Panc1 (cell line): Measurements from ENCODE around the gene FAM81A. TPM values are rescaled to one million over a fixed set of nuclear protein-coding genes. Genes with fewer than 3 reads are reported as not detected.

Source experiments
- ATAC-seq: fragments of 200-7000 bp; cut with Tn5 transposase; 2 replicates; pipeline ENCODE4 v1.9.1; 2020; ENCODE audit warnings: mild to moderate bottlenecking, moderate library complexity
- BruUV-seq: library from RNA; stranded (reverse); fragments of 400-500 nt; replicated peaks from 2 replicates; lab custom pipeline; 2021; lab: Mats Ljungman, UMichigan
- CTCF ChIA-PET: fragments of 300-600 bp; sonication (Branson Sonifier 250); formaldehyde crosslinking; loops from one replicate; lab custom pipeline; 2022; ENCODE audit warnings: antibody characterized with exemption; lab: Charles Lee
- POLR2A ChIA-PET: fragments of 300-600 bp; sonication (Branson Sonifier 250); formaldehyde crosslinking; loops from one replicate; lab custom pipeline; 2022; ENCODE audit warnings: antibody characterized with exemption; lab: Charles Lee
- DNase-seq: peaks from one replicate; pipeline ENCODE4 v3.0.0-alpha.2; 2010; ENCODE audit warnings: low read depth, low spot score
- H3K27ac ChIP-seq: 2 replicates; pipeline ENCODE4 v1.5.1; 2011; ENCODE audit warnings: mild to moderate bottlenecking, low read length, inconsistent platforms
- H3K27me3 ChIP-seq: fragments of 200-500 bp; sonication (Bioruptor generic); 2 replicates; pipeline ENCODE4 v1.6.0; 2014; ENCODE audit warnings: low read length, inconsistent platforms; ENCODE audit not compliant: control insufficient read depth, insufficient read depth
- H3K36me3 ChIP-seq: fragments of 200-500 bp; sonication (Bioruptor generic); 2 replicates; pipeline ENCODE4 v1.5.1; 2014; ENCODE audit warnings: inconsistent platforms, mild to moderate bottlenecking, low read length, moderate library complexity; ENCODE audit not compliant: control insufficient read depth, insufficient read depth
- H3K4me1 ChIP-seq: 2 replicates; pipeline ENCODE4 v1.5.1; 2011; ENCODE audit warnings: inconsistent platforms, mild to moderate bottlenecking, low read length, moderate library complexity; ENCODE audit not compliant: control insufficient read depth, insufficient read depth
- H3K4me3 ChIP-seq, 2 experiments: 2 replicates each; pipeline ENCODE4 v1.5.1; 2011 to 2012; ENCODE audit warnings: low read depth in 2 of 2, low read length in 2 of 2, mild to moderate bottlenecking in 2 of 2, inconsistent platforms in 1 of 2, moderate library complexity in 1 of 2
- H3K9me3 ChIP-seq: fragments of 200-500 bp; sonication (Bioruptor generic); 2 replicates; pipeline ENCODE4 v1.5.1; 2014; ENCODE audit warnings: low read depth, mild to moderate bottlenecking, inconsistent platforms, low read length, moderate library complexity; ENCODE audit not compliant: control insufficient read depth, insufficient read depth
- POLR2AphosphoS5 ChIP-seq: IDR thresholded peaks from 2 replicates; pipeline ENCODE4 v1.6.1; 2012; ENCODE audit warnings: mild to moderate bottlenecking, low read depth, low read length, moderate library complexity
- SIN3A ChIP-seq: IDR thresholded peaks from 2 replicates; pipeline ENCODE4 v1.6.1; 2012; ENCODE audit warnings: low read depth, mild to moderate bottlenecking, low read length, moderate library complexity, borderline replicate concordance; ENCODE audit not compliant: insufficient read depth
- TCF7L2 ChIP-seq: IDR thresholded peaks from 2 replicates; pipeline ENCODE4 v1.6.1; 2011; ENCODE audit warnings: mild to moderate bottlenecking, low read depth, low read length, inconsistent platforms
- in situ Hi-C: cut with HindIII; loops from 2 replicates; pipeline ENCODE4 v1.10.0; 2016; ENCODE audit warnings: low sequenced_read_pairs, low pct_unique_long_range_greater_than_20kb
- intact Hi-C: fragments of 100-400 bp; cut with micrococcal nuclease; formaldehyde crosslinking; loops from one replicate; pipeline ENCODE4 v1.10.0; 2022; ENCODE audit not compliant: unreplicated experiment
- total RNA-seq: library from RNA; stranded (reverse); gene quantifications from one replicate; pipeline ENCODE4 v1.2.1, GENCODE V29; 2021; ENCODE audit not compliant: unreplicated experiment
- TF ChIP-seq, protein P1 (sequence below), 2 experiments: IDR thresholded peaks; 2 replicates each; pipeline ENCODE4 v1.6.1; 2011 to 2012; ENCODE audit warnings: low read depth in 2 of 2, control low read depth in 1 of 2, low read length in 1 of 2, mild to moderate bottlenecking in 1 of 2, moderate library complexity in 1 of 2; ENCODE audit not compliant: insufficient read depth in 1 of 2
- TF ChIP-seq, protein P2 (sequence below): fragments of 450-650 bp; IDR thresholded peaks from 2 replicates; pipeline ENCODE4 v1.5.1; 2017; ENCODE audit warnings: mild to moderate bottlenecking

FAM81A gene
- total RNA-seq, 1 experiment from 2014 or later: 7.3 TPM

DNA sequence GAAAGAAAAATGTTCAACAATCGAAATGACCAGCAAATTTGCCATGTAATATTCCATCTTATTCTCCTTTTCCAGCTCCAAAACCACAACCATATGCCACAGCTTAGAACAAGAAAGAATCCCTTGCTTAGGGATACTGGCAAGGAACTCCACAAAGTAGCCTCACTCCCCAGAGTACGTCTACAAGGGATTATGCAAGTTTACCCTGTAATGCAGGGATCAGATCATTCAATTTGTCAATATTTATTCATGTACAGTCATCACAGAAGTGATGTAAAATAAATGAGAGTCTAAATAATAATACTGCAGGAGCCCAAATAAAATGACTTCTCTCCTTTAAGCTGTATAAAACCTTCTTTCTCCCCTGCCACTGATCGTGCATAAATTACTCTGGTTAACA lies 41.8 kb upstream of the FAM81A start:
- Histone ChIP-seq H3K27me3 (no peaks in the 10 kb centered on the region), H3K27ac (no peak overlapping the region), H3K4me1 (0 out of 2 replicates have a peak, but pooled peaks cover 2% of the 10 kb centered on the region), H3K9me3 (no peaks in the 10 kb centered on the region), H3K36me3 (no peaks in the 10 kb centered on the region), H3K4me3 (no peak overlapping the region)
- in situ Hi-C loops: no loop called here
- TF ChIP-seq POLR2AphosphoS5 (no peak), TCF7L2 (no peak), SIN3A (no peak)
- TF ChIP-seq, protein P1, sequence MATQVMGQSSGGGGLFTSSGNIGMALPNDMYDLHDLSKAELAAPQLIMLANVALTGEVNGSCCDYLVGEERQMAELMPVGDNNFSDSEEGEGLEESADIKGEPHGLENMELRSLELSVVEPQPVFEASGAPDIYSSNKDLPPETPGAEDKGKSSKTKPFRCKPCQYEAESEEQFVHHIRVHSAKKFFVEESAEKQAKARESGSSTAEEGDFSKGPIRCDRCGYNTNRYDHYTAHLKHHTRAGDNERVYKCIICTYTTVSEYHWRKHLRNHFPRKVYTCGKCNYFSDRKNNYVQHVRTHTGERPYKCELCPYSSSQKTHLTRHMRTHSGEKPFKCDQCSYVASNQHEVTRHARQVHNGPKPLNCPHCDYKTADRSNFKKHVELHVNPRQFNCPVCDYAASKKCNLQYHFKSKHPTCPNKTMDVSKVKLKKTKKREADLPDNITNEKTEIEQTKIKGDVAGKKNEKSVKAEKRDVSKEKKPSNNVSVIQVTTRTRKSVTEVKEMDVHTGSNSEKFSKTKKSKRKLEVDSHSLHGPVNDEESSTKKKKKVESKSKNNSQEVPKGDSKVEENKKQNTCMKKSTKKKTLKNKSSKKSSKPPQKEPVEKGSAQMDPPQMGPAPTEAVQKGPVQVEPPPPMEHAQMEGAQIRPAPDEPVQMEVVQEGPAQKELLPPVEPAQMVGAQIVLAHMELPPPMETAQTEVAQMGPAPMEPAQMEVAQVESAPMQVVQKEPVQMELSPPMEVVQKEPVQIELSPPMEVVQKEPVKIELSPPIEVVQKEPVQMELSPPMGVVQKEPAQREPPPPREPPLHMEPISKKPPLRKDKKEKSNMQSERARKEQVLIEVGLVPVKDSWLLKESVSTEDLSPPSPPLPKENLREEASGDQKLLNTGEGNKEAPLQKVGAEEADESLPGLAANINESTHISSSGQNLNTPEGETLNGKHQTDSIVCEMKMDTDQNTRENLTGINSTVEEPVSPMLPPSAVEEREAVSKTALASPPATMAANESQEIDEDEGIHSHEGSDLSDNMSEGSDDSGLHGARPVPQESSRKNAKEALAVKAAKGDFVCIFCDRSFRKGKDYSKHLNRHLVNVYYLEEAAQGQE (IDR thresholded peaks at IDR 0.05; ENCODE audit: insufficient read depth in 1 of 2, low read depth in 2 of 2, low read length in 1 of 2): no peak
- TF ChIP-seq, protein P2, sequence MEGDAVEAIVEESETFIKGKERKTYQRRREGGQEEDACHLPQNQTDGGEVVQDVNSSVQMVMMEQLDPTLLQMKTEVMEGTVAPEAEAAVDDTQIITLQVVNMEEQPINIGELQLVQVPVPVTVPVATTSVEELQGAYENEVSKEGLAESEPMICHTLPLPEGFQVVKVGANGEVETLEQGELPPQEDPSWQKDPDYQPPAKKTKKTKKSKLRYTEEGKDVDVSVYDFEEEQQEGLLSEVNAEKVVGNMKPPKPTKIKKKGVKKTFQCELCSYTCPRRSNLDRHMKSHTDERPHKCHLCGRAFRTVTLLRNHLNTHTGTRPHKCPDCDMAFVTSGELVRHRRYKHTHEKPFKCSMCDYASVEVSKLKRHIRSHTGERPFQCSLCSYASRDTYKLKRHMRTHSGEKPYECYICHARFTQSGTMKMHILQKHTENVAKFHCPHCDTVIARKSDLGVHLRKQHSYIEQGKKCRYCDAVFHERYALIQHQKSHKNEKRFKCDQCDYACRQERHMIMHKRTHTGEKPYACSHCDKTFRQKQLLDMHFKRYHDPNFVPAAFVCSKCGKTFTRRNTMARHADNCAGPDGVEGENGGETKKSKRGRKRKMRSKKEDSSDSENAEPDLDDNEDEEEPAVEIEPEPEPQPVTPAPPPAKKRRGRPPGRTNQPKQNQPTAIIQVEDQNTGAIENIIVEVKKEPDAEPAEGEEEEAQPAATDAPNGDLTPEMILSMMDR: no peak
- no TSS peak for BruUV-seq
- no peak for DNase-seq
- intact Hi-C loops: no loop called here
- CTCF ChIA-PET: no interaction called here
- ATAC-seq: no peak
- POLR2A ChIA-PET: no interaction called here

DNA sequence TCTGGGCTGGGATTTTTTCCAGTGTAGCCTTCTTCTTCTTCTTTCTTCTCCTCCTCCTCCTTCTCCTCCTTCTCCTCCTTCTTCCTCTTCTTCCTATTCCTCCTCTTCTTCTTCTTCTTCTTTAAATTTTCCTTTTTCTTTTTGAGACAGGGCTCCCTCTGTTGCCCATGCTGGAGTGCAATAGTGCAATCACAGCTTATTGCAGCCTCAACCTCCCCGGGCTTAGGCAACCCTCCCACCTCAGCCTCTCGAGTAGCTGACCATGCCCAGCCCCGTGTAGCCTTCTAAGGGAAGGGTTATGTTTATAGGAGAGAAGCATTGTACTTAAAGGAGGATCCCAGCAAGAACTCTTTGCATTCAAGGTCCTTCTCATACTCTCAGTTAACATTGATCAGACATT lies 41.3 kb upstream of the FAM81A start:
- H3K4me3 ChIP-seq: no peak overlapping the region
- H3K36me3 ChIP-seq: no peaks in the 10 kb centered on the region
- intact Hi-C loops (no loop called here), in situ Hi-C loops (no loop called here)
- BruUV-seq: no TSS peak
- H3K9me3 ChIP-seq: no peaks in the 10 kb centered on the region
- H3K27me3 ChIP-seq: no peaks in the 10 kb centered on the region
- TF ChIP-seq SIN3A (no peak), POLR2AphosphoS5 (no peak)
- TF ChIP-seq, protein P1 (IDR thresholded peaks at IDR 0.05; ENCODE audit: insufficient read depth in 1 of 2, low read depth in 2 of 2, low read length in 1 of 2): no peak
- H3K27ac ChIP-seq: no peak overlapping the region
- ATAC-seq: no peak
- POLR2A ChIA-PET: no interaction called here
- H3K4me1 ChIP-seq: 0 out of 2 replicates have a peak, but pooled peaks cover 2% of the 10 kb centered on the region
- DNase-seq: no peak
- CTCF ChIA-PET: no interaction called here
